ENCODE data around the gene CCND2. TPM values are rescaled to one million over a fixed set of nuclear protein-coding genes. Genes with fewer than 3 reads are reported as not detected.
A peak's percentile ranks its signal among the peaks of the same experiment; 100 is the strongest.

The CCND2 gene
- total RNA-seq, 2 experiments from 2014 or later, result 159 to 163 TPM

DNA sequence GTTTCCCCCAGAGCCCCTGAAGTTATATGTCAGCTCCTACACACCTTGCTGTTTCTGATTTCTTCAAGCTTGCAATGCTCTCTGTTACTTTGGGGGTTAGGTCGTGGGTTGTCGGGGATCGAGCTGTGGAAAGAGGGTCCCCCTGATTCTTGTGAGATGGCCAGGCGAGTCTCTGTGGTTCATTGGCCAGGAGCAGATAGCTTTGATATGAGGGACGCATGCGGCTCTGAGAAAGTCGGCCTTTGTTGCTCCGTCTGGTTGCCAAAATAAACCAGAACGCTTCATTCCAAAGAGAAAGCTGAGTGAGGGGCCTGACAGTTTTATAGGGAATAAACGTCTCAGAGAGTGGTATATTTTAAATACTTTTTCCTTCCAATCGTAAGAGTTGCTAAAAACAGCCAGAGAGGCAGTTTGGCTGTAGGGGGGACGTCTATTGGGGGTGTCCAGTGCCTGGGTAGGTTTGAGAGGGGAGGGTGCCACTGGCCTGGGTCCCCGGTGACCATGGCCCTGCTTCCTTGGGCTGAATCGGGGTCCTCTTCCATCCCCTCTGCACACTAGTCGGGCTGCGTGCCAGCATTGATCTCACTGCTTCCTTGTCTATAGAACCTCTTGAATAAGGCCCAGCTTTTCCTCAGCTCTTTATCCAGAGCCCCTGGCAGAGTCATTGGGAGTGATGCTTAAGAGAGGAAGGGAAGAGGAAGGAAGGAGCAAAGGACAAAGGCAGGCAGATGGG lies 18.9 kb downstream of the CCND2 start:
- Histone ChIP-seq H3K4me3 (ENCODE audit: low read length) (no peak overlapping the region), H3K9me3 (ENCODE audit: control insufficient read depth in 1 of 2, insufficient read depth in 1 of 2, low read length in 2 of 2) (no peaks in the 10 kb centered on the region), H3K4me1 (ENCODE audit: insufficient read depth, low read length) (peaks cover 73% of the 10 kb centered on the region), H3K27me3 (ENCODE audit: control insufficient read depth in 1 of 2, insufficient read depth in 2 of 2, low read length in 2 of 2) (no peaks in the 10 kb centered on the region), H3K36me3 (ENCODE audit: insufficient read depth, low read length) (peaks cover 97% of the 10 kb centered on the region), H3K27ac (ENCODE audit: low read depth in 1 of 2, low read length in 2 of 2) (peak overlapping the region in 1 of 2 donors; percentile 37)
- H3K4me1 Mint-ChIP-seq (ENCODE audit: low read depth), result peaks cover 87% of the 10 kb centered on the region
- peak overlapping the region; percentile 27 for H3K4me3 Mint-ChIP-seq
- no peak for ATAC-seq (ENCODE audit: poor library complexity)
- DNase-seq, result no peak
- peaks cover 99% of the 10 kb centered on the region for H3K36me3 Mint-ChIP-seq (ENCODE audit: low read depth)
- TF ChIP-seq, protein P1, sequence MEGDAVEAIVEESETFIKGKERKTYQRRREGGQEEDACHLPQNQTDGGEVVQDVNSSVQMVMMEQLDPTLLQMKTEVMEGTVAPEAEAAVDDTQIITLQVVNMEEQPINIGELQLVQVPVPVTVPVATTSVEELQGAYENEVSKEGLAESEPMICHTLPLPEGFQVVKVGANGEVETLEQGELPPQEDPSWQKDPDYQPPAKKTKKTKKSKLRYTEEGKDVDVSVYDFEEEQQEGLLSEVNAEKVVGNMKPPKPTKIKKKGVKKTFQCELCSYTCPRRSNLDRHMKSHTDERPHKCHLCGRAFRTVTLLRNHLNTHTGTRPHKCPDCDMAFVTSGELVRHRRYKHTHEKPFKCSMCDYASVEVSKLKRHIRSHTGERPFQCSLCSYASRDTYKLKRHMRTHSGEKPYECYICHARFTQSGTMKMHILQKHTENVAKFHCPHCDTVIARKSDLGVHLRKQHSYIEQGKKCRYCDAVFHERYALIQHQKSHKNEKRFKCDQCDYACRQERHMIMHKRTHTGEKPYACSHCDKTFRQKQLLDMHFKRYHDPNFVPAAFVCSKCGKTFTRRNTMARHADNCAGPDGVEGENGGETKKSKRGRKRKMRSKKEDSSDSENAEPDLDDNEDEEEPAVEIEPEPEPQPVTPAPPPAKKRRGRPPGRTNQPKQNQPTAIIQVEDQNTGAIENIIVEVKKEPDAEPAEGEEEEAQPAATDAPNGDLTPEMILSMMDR (IDR thresholded peaks at IDR 0.05), result no peak
- intact Hi-C loops (cut with DNase I, micrococcal nuclease), result no loop called here
- H3K27ac Mint-ChIP-seq, result peak overlapping the region; percentile 87
- ChIA-PET POLR2A (interaction anchor here (0.8 to 2.5 kb wide), 4 partner anchors 14 to 24 kb away, joined by 3 to 9 read pairs (median 6); no protein-coding TSS in a partner anchor), CTCF (interaction anchor here (1.5 kb wide), 1 partner anchor 16 kb away, joined by 7 read pairs; no protein-coding TSS in a partner anchor)
- H3K27me3 Mint-ChIP-seq, result no peaks in the 10 kb centered on the region
- no peaks in the 10 kb centered on the region for H3K9me3 Mint-ChIP-seq

DNA sequence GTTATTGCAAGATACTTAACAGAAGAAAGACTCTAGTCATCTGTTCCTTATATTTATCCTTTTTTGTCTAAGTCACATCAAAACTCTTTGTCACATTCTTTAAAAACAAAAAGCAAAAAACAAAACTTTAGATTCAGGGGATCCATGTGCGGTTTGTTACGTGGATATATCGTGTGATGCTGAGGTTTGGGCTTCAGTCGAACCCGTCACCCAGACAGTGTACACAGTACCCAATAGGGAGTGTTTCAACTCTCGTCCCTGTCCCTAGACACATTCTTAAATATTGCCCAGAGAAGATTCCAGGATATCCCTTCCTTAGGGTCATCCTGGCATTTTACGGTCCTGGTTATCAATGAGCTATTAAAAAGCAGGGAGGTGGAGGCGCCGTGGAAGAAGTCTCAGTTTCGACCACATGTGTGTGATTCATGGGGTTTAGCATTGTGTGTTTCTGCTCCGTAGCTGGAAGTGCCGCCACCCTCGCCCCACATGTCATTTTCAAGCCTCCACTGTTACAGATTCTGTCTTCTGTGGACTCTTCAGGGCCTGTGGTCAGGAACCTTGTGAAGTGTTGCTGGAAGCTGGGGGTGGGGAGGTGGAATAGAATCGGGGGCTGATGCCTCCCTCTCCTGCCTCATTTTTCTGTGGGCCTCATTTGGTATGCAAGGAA lies 19.9 kb downstream of the CCND2 start:
- intact Hi-C loops (cut with DNase I, micrococcal nuclease), result no loop called here
- Mint-ChIP-seq H3K36me3 (ENCODE audit: low read depth) (peaks cover 99% of the 10 kb centered on the region), H3K4me1 (ENCODE audit: low read depth) (peaks cover 78% of the 10 kb centered on the region), H3K4me3 (peak overlapping the region; percentile 62), H3K27ac (peak overlapping the region; percentile 87), H3K27me3 (no peaks in the 10 kb centered on the region), H3K9me3 (no peaks in the 10 kb centered on the region)
- TF ChIP-seq, protein P1 (IDR thresholded peaks at IDR 0.05), result no peak
- DNase-seq (peak in 4 of 14 experiments; percentile 23 to 39 (median 34)), ATAC-seq (ENCODE audit: poor library complexity) (peak; percentile 58)
- H3K9me3 ChIP-seq (ENCODE audit: control insufficient read depth in 1 of 2, insufficient read depth in 1 of 2, low read length in 2 of 2), result no peaks in the 10 kb centered on the region
- peaks cover 97% of the 10 kb centered on the region for H3K36me3 ChIP-seq (ENCODE audit: insufficient read depth, low read length)
- ChIA-PET POLR2A (interaction anchor here (0.8 to 2.5 kb wide), 7 partner anchors 8 to 331 kb away, joined by 3 to 9 read pairs (median 4); no protein-coding TSS in a partner anchor), CTCF (interaction anchor here (0.7 to 2.4 kb wide), 3 partner anchors 17 to 407 kb away, joined by 3 to 7 read pairs (median 3); no protein-coding TSS in a partner anchor)
- no peak overlapping the region for H3K4me3 ChIP-seq (ENCODE audit: low read length)
- peaks cover 66% of the 10 kb centered on the region for H3K4me1 ChIP-seq (ENCODE audit: insufficient read depth, low read length)
- H3K27me3 ChIP-seq (ENCODE audit: control insufficient read depth in 1 of 2, insufficient read depth in 2 of 2, low read length in 2 of 2), result no peaks in the 10 kb centered on the region
- H3K27ac ChIP-seq (ENCODE audit: low read depth in 1 of 2, low read length in 2 of 2), result peak overlapping the region; percentile 26 to 37

DNA sequence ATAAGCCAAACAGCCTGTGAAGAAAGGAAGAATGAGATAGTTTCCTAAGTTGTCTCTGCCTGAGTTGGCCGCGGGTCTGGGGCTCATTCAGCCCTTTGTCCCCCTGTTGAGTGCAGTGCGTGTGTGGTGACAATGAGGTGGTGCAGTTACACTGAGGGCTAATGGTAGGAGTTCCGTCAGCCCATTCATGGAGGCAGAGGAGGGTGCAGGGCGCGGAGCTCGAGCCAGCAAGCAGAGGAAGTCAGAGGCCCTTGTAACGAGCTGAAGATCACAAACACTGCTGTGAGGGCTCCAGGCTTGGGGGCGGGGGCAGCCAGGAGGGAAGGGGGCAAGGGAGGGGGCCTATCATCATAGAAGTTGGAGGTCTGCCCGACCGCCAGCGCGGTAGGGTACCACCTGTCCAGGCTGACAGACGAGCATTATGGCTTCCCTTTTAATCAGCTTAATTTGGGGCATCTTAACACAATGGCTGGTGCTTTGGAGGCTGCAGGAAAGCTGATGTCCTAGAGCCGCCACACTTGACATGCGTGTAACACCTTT lies 20.5 kb downstream of the CCND2 start:
- H3K27me3 ChIP-seq (ENCODE audit: control insufficient read depth in 1 of 2, insufficient read depth in 2 of 2, low read length in 2 of 2), result no peaks in the 10 kb centered on the region
- peaks cover 95% of the 10 kb centered on the region for H3K36me3 ChIP-seq (ENCODE audit: insufficient read depth, low read length)
- Mint-ChIP-seq H3K27me3 (no peaks in the 10 kb centered on the region), H3K9me3 (no peaks in the 10 kb centered on the region), H3K4me1 (ENCODE audit: low read depth) (peaks cover 72% of the 10 kb centered on the region), H3K4me3 (peak overlapping the region; percentile 62), H3K36me3 (ENCODE audit: low read depth) (peaks cover 99% of the 10 kb centered on the region), H3K27ac (peak overlapping the region; percentile 87)
- CTCF ChIA-PET, result interaction anchor here (1.5 to 2.4 kb wide), 2 partner anchors 17 to 408 kb away, joined by 3 to 7 read pairs; no protein-coding TSS in a partner anchor
- ATAC-seq (ENCODE audit: poor library complexity) (peak; percentile 78), DNase-seq (peak in 4 of 14 experiments; percentile 10 to 49 (median 30))
- POLR2A ChIA-PET, result interaction anchor here (0.8 to 2.5 kb wide), 7 partner anchors 8 to 331 kb away, joined by 3 to 9 read pairs (median 4); no protein-coding TSS in a partner anchor
- H3K9me3 ChIP-seq (ENCODE audit: control insufficient read depth in 1 of 2, insufficient read depth in 1 of 2, low read length in 2 of 2), result no peaks in the 10 kb centered on the region
- peak overlapping the region; percentile 26 to 32 for H3K27ac ChIP-seq (ENCODE audit: low read depth in 1 of 2, low read length in 2 of 2)
- peaks cover 60% of the 10 kb centered on the region for H3K4me1 ChIP-seq (ENCODE audit: insufficient read depth, low read length)
- TF ChIP-seq, protein P1 (IDR thresholded peaks at IDR 0.05), result no peak
- H3K4me3 ChIP-seq (ENCODE audit: low read length), result no peak overlapping the region
- intact Hi-C loops (cut with DNase I, micrococcal nuclease), result no loop called here

Measured in CD4-positive, alpha-beta T cell (primary cell).